ENCODE results near the gene SAMD1.

SAMD1 gene

DNA sequence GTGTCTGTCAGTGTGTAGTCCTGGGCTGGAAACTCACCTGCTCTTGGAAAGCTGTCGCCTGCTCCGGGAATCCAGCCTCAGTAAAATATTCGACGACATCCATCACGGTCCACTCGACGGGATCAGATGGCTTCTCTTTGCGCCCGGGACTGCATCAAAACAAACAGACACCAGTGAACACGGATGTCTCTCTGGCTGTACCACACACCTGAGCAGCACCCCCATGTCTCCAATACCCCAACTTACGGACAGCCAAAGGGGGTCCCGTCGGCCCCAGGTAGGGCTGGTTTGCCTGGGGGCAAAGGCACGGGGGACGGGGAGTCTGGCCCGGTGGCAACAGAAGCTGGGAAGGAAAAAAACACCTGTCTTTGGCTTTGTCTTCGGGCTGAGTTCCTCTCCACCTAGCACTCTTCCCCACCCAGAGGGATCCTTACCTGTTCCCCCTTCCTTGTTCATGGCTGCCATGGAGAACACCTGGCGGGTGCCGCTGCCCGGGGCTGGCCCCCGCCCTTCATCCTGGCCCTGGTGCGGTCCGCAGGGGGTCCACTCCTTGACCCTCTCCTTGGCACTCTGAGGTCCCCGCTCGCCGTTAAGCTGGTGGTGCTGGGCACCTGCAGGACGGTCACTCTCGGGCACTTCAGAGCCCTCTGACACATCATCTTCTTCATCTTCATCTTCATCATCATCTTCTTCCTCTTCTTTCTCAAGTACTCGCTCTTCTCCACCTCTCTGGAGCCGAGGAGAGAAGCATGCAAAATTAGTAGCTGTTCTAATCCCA is 1.7 kb downstream of the SAMD1 start:
- peak overlapping the region; percentile 44 for H3K27ac Mint-ChIP-seq
- ATAC-seq = no peak
- H3K27me3 Mint-ChIP-seq = no peaks in the 10 kb centered on the region
- peak overlapping the region; percentile 80 for H3K4me3 Mint-ChIP-seq
- peaks cover 20% of the 10 kb centered on the region for H3K4me1 Mint-ChIP-seq
- peaks cover 7% of the 10 kb centered on the region for H3K9me3 Mint-ChIP-seq
- H3K36me3 Mint-ChIP-seq (ENCODE audit: low read depth) = peaks cover 17% of the 10 kb centered on the region
- no peak for DNase-seq

DNA sequence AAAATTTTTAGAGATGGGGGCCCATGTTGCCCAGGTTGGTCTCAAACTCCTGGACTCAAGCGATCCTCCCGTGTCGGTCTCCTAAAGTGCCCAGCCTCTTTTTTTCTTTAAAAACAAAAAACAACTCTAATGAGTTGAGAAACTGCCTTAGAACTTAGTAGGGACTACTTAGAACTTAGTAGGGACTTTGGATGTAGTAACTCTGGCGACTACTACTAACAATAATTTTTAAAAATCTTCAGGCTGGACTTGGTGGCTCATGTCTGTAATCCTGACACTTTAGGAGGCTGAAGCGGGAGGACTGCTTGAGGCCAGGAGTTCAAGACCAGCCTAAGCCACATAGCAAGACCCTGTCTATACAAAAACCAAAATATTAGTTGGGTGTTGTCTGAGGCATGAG is 4.5 kb downstream of the SAMD1 start:
- ATAC-seq (no peak), DNase-seq (no peak)
- H3K27me3 Mint-ChIP-seq = peaks cover 2% of the 10 kb centered on the region
- H3K9me3 Mint-ChIP-seq = no peaks in the 10 kb centered on the region
- H3K4me3 Mint-ChIP-seq = no peak overlapping the region
- peaks cover 14% of the 10 kb centered on the region for H3K36me3 Mint-ChIP-seq (ENCODE audit: low read depth)
- H3K27ac Mint-ChIP-seq = no peak overlapping the region
- H3K4me1 Mint-ChIP-seq = peaks cover 21% of the 10 kb centered on the region

DNA sequence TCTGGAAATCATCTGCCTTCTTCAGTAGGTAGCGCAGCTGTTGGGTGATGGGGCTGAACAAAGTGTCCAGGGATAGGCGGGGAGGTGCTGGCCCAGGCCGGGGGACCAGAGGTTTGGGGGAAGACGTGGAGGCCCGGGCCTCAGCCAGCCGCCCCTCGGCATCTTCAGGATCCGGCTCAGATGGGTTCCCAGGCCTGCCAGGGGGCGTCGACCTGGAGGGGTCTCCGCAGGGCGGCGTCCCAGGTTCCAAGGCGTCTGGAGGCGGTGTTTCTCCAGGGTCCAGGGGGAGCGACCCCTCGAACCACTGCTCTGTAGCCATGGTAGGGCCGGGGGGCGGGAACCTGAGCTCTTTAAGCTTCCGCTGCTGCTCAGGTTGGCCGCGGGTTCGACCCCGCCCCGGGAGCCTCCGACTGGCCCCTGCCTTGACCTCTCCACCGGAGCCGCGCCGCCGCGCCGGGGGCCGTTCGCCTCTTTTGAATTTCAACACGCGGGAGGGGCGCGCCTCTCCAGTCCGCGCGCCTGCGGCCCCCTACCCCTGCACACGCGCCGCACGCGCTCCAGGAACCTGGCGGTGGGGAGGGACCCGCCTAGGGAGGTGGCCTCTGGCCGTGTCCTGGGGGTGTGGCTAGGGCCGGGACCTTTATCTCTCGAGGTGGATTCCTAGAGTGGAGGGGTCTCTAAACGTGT is 5.1 kb downstream of the SAMD1 start, which contains the start of gene C19orf67:
C19orf67 (minus strand) TSS at position 475 of the 687 bp plus-strand sequence; CDS start at position 319, 156 bp downstream.
- peaks cover 2% of the 10 kb centered on the region for H3K27me3 Mint-ChIP-seq
- H3K9me3 Mint-ChIP-seq = no peaks in the 10 kb centered on the region
- H3K4me3 Mint-ChIP-seq = no peak within 1 kb of the TSS
- peaks cover 24% of the 10 kb centered on the region for H3K4me1 Mint-ChIP-seq
- H3K36me3 Mint-ChIP-seq (ENCODE audit: low read depth) = peaks cover 14% of the 10 kb centered on the region
- no peak within 1 kb of the TSS for H3K27ac Mint-ChIP-seq
- ATAC-seq (no peak), DNase-seq (no peak)

DNA sequence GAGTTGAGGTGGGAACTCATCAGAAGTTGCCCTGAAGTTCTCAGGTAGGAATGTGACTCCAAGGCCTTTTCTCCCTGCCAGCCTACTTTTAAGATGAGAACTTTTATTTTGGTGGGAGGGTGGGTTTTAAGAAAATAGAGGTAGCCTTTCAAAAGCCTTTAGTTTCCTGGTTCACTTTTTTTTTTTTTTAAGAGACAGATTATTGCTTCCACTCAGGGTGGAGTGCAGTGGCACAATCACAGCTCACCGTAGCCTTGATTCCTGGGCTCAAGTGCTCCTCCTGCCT is 7.9 kb downstream of the SAMD1 start:
- Mint-ChIP-seq H3K4me3 (peak overlapping the region; percentile 93), H3K36me3 (ENCODE audit: low read depth) (peaks cover 2% of the 10 kb centered on the region), H3K9me3 (no peaks in the 10 kb centered on the region), H3K27me3 (peaks cover 2% of the 10 kb centered on the region), H3K4me1 (peaks cover 23% of the 10 kb centered on the region), H3K27ac (no peak overlapping the region)
- ATAC-seq (no peak), DNase-seq (no peak)

DNA sequence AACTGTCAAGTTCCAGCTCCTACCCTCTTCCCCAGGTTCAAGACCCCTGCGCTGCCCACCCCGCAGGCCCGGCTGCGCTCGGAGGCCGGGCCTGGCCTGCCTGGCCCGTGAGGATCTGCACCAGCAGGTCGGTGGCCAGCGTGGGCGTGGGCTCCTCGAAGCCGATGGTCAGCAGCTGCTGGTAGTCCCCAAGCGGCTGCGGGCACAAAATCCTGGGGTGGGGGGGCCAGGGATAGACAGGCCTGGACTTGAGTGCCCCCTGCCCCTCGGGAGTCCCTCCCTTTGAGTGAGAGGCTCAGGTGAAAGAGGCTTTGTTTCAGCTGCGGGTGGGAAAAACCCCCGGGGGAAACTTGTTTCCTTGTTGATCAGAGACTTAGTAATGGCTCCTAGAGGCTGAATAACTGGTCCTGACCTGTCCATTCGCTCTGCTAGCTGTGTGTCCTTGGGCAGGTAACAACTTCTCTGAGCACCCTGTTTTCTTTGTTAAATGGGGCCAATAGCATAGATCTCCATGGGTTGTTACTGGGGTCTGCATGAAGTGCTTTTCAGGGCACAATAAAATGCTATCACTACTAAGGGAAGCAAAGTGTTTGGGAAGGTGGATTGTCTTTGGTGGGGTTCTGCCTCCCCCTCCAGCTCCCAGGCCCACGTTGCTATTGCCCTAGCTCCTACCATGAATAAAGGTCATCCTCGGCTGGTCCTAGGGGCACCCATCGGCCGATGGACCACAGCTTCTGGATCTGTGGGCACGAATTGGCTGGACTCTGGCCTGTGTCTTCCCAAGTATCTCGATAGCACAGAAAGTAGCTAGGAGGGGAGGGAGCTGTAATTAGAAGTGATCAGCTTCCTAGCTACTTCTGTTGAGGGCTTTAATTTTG is 8.5 kb downstream of the SAMD1 start:
- Mint-ChIP-seq H3K27ac (peak overlapping the region; percentile 94), H3K4me1 (peaks cover 23% of the 10 kb centered on the region), H3K9me3 (no peaks in the 10 kb centered on the region), H3K36me3 (ENCODE audit: low read depth) (peaks cover 2% of the 10 kb centered on the region), H3K27me3 (peaks cover 2% of the 10 kb centered on the region), H3K4me3 (peak overlapping the region; percentile 93)
- DNase-seq = peak; percentile 39
- peak; percentile 5 for ATAC-seq

DNA sequence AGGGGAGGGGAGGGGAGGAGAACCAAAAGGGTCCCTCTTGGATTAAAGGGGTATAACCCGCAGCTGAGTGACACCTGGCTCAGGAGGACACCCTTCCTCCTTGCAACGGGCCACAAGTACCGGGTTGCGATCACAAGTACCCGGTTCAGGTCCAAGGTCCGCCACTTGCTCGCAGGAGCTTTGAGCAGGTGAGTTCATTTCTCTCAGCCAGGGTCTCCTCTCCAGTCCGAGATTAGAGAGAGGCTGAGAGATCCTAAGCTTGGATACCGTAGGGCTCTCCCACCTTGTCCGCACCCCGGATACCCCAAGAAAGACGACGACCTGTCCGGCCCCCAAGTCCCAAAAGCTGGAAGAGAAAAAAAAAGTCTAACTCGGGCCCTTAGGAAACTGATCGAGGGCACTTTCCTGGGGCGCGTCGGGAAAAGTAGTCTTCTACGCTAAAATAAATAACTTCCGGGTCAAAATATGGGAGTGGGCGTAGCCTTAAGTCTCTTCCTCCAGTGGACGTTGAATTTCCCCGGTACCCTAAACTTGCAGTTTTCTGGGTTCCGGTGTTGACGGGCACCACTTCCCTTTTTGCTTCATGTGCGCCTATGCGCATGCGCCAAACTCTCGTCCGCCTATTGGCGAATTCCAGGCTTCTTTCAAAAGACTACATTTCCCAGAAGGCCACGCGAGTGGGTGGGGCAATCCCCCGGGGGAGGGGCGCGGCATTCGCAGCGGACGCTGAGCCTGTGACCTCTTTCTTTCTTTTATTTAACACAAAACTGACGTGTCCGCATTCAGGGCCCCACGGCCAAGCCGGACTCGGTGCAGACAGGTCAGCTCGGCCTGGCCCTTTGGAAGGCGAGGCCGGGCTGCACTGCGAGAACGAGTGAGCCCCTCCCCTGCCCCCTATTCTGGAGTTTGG is 9.4 kb downstream of the SAMD1 start:
- peaks cover 25% of the 10 kb centered on the region for H3K4me1 Mint-ChIP-seq
- peaks cover 2% of the 10 kb centered on the region for H3K27me3 Mint-ChIP-seq
- peak overlapping the region; percentile 94 for H3K27ac Mint-ChIP-seq
- H3K9me3 Mint-ChIP-seq = no peaks in the 10 kb centered on the region
- ATAC-seq = peak; percentile 86
- peaks cover 2% of the 10 kb centered on the region for H3K36me3 Mint-ChIP-seq (ENCODE audit: low read depth)
- peak overlapping the region; percentile 93 for H3K4me3 Mint-ChIP-seq
- DNase-seq = peak; percentile 99

DNA sequence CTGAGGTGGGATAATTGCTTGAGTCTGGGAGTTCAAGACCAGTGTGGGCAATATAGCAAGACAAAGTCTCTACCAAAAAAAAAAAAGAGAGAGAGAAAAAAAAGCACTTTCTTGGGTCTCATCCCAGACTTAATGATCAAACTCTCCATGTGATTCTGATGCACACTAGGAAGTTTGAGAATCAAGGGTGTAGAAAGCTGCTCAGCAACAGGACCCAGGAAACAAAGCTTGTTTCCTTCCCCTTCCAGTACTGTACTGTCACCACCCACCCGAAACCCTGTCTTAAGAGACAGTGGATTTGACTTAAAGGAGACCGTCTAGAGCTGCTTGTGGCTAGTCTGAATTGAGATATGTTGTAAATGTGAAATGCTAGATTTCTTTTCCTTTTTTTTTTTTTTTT is 12.1 kb downstream of the SAMD1 start:
- DNase-seq (no peak), ATAC-seq (no peak)
- Mint-ChIP-seq H3K4me3 (no peak overlapping the region), H3K4me1 (peaks cover 42% of the 10 kb centered on the region), H3K9me3 (no peaks in the 10 kb centered on the region), H3K36me3 (ENCODE audit: low read depth) (peaks cover 2% of the 10 kb centered on the region), H3K27ac (no peak overlapping the region), H3K27me3 (peaks cover 2% of the 10 kb centered on the region)

DNA sequence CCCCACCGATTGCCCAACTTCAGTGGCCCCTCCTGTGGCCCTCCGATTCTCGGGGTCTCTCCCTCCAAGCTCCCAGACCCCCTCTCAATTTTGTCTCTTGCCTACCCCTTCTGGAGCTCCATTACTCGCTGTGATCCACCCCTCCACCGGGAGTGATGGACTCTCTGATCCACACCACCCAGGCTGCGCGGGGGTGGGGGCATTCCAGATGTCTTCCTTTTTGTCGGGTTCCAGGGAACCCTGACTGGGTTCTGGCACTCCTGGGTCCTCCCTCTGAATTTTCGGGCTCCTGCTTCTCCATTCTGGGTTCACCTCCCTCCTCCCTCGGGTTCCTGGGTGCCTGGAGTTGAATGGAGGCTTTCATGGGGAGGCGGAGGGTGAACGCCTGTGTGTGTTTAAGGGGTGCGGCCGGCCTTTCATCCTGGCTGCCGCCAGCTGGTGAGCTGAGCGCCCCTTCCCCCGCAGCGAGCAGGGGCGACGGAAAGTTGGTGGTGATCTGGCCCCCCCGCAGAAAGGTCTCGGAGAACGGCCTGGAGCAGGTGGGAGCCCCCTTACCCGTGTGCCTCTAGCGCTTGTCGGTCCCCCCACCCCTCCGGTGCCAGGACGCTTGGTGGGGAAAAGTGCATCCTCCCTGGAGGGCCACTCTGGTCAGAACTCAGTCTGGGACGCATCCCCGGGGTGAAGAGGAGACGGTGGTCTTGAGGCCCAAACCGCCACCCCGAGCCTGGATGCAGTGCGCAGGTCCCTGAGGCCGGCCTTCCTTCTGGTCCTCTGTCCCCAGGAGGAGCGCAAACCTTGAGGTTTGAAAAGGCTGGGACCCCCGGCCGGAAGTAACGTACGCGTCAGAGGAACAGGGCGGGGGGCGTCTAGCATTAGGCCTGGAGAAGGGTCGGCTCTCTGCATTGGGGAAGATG is 16.4 kb downstream of the SAMD1 start:
- Mint-ChIP-seq H3K36me3 (ENCODE audit: low read depth) (no peaks in the 10 kb centered on the region), H3K9me3 (no peaks in the 10 kb centered on the region), H3K4me3 (peak overlapping the region; percentile 83), H3K27ac (peak overlapping the region; percentile 32), H3K27me3 (no peaks in the 10 kb centered on the region), H3K4me1 (peaks cover 22% of the 10 kb centered on the region)
- DNase-seq (peak; percentile 42), ATAC-seq (no peak)

DNA sequence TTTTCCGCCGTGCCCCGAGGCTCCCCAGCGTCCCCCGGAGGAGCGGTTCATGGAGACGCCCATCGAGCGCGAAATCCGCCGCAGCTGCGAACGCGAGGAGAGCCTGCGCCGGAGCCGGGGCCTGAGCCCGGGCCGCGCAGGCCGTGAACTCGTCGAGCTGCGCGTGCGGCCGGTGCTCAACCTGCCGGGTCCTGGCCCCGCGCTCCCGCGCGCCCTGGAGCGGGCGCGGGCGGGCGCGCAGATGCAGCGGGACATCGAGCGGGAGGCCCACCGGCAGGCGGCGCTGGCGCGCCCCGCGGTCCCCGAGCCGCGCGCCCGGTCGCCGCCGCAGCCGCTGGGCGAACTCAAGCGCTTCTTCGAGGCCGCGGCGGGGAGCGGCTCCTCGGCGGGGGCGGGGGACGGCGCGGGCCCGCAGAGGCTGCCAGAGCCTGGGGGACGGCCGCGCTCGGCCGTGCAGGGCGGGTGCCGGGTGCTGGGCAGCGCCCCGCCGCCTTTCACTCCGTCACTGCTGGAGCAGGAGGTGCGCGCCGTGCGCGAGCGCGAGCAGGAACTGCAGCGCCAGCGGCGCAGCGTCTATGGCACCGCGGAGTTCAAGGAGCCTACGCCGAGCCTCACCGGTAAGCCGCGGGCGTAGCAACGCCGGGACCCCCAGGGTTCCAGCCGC is 17.2 kb downstream of the SAMD1 start:
- peak overlapping the region; percentile 83 for H3K4me3 Mint-ChIP-seq
- no peaks in the 10 kb centered on the region for H3K9me3 Mint-ChIP-seq
- H3K27me3 Mint-ChIP-seq = no peaks in the 10 kb centered on the region
- peak overlapping the region; percentile 32 for H3K27ac Mint-ChIP-seq
- ATAC-seq (peak; percentile 75), DNase-seq (peak; percentile 81)
- H3K4me1 Mint-ChIP-seq = peaks cover 22% of the 10 kb centered on the region
- no peaks in the 10 kb centered on the region for H3K36me3 Mint-ChIP-seq (ENCODE audit: low read depth)

DNA sequence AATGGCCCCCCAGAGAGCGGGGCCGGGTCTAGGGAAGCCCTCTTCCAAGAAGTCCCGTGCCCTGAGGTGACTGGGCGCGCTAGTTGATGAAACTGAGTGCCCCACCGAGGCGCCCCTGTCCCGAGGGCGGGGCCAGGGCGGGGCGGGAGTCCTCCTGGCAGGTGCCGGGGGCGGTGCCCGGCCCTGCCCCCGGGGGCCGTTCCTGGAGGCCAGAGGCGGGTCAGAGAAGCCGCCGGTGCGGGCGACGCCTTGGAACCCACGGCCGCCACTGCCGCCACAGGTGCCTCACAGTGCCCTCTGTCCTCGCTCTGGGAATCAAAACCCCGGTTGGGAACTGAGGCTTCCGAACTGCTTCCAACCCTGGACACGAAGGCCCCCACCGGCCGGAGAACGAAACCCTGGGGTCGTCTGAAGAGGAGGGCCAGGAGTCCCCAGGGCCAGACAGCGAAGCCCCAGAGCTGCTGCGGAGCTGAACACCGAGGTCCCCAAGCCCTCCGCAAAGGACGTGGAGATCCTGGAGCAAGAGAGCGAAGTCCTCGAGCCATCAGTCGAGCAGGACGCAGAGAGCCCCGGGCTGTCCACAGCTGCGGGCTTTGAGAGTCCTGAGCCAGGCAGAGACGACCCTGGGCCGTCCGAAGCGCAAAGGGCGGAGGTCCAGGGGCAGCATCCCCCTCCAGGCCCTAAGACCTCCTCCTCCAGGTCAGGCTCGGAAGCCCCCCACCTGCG is 17.9 kb downstream of the SAMD1 start, which contains the start of gene MISP3:
MISP3 (plus strand) TSS at position 252 of the 726 bp plus-strand sequence. CDS start 524 bp downstream, outside the sequence.
- DNase-seq (peak; percentile 56), ATAC-seq (peak; percentile 4)
- Mint-ChIP-seq H3K4me1 (peaks cover 22% of the 10 kb centered on the region), H3K4me3 (peak within 1 kb of the TSS; percentile 83), H3K9me3 (no peaks in the 10 kb centered on the region), H3K36me3 (ENCODE audit: low read depth) (no peaks in the 10 kb centered on the region), H3K27me3 (no peaks in the 10 kb centered on the region), H3K27ac (no peak within 1 kb of the TSS)

DNA sequence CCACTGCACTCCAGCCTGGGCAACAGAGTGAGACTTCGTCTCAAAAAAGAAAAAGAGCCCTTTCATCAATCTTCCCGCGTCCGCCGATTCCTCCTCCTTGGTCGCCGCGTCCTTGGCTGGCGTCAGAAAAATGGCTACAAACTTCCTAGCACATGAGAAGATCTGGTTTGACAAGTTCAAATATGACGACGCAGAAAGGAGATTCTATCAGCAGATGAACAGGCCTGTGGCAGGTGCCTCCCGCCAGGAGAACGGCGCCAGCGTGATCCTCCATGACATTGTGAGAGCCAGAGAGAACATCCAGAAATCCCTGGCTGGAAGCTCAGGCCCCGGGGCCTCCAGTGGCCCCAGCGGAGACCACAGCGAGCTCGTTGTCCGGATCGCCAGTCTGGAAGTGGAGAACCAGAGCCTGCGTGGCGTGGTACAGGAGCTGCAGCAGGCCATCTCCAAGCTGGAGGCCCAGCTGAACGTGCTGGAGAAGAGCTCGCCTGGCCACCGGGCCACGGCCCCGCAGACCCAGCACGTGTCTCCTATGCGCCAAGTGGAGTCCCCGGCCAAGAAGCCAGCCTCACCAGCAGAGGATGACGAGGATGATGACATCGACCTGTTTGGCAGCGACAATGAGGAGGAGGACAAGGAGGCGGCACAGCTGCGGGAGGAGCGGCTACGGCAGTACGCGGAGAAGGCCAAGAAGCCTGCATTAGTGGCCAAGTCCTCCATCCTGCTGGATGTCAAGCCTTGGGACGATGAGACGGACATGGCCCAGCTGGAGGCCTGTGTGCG is 20.1 kb downstream of the SAMD1 start:
- Mint-ChIP-seq H3K27ac (no peak overlapping the region), H3K27me3 (peaks cover 1% of the 10 kb centered on the region), H3K4me1 (peaks cover 20% of the 10 kb centered on the region), H3K9me3 (no peaks in the 10 kb centered on the region), H3K36me3 (ENCODE audit: low read depth) (no peaks in the 10 kb centered on the region), H3K4me3 (peak overlapping the region; percentile 8)
- no peak for ATAC-seq
- no peak for DNase-seq

Measured in activated naive CD8-positive, alpha-beta T cell treated with anti-CD3 and anti-CD28 coated beads, Interleukin-2, amount 50 U/mL, for 24 hours (primary cell).